Stomach (tissue), 4 donors: ENCODE measurements around the gene IFI44L.

Source experiments
- EP300 ChIP-seq: sonication (generic); formaldehyde crosslinking; IDR thresholded peaks from one replicate; pipeline ENCODE4 v1.6.1; 2017; ENCODE audit warnings: antibody characterized with exemption
- POLR2A ChIP-seq, 4 donors: fragments of 450-650 bp; IDR thresholded peaks; one replicate each; pipeline ENCODE4 v1.6.1; 2016; ENCODE audit warnings: antibody characterized with exemption in 4 of 4, control low read depth in 2 of 4, mild to moderate bottlenecking in 1 of 4, moderate library complexity in 1 of 4
- TF ChIP-seq, protein P1 (sequence below), 7 experiments: fragments of 450-650 bp in 4 of 7; fragments of 200-600 bp in 3 of 7; sonication (generic) in 3 of 7; IDR thresholded peaks; one replicate each; pipeline ENCODE4 v1.5.1; 2016 to 2019; ENCODE audit warnings: antibody characterized with exemption in 7 of 7, control low read depth in 2 of 7, mild to moderate bottlenecking in 1 of 7

DNA sequence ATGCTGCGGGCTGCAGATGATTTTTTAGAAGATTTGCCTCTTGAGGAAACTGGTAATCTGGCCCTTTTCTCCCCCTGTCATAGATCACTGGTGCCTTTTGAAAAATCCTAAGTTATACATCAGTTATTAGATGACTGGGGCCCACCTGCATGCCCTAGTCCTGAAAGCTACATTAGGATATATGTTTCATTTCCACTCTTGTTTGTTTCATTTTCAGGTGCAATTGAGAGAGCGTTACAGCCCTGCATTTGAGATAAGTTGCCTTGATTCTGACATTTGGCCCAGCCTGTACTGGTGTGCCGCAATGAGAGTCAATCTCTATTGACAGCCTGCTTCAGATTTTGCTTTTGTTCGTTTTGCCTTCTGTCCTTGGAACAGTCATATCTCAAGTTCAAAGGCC is 21.3 kb downstream of the IFI44L start:
- TF ChIP-seq EP300 = no peak
- TF ChIP-seq, protein P1, sequence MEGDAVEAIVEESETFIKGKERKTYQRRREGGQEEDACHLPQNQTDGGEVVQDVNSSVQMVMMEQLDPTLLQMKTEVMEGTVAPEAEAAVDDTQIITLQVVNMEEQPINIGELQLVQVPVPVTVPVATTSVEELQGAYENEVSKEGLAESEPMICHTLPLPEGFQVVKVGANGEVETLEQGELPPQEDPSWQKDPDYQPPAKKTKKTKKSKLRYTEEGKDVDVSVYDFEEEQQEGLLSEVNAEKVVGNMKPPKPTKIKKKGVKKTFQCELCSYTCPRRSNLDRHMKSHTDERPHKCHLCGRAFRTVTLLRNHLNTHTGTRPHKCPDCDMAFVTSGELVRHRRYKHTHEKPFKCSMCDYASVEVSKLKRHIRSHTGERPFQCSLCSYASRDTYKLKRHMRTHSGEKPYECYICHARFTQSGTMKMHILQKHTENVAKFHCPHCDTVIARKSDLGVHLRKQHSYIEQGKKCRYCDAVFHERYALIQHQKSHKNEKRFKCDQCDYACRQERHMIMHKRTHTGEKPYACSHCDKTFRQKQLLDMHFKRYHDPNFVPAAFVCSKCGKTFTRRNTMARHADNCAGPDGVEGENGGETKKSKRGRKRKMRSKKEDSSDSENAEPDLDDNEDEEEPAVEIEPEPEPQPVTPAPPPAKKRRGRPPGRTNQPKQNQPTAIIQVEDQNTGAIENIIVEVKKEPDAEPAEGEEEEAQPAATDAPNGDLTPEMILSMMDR (IDR thresholded peaks at IDR 0.05) = no peak
- TF ChIP-seq POLR2A (IDR thresholded peaks at IDR 0.05) = no peak
